WTC11 (cell line): ENCODE results near the gene CNPY3. TPM values are rescaled to one million over a fixed set of nuclear protein-coding genes. Genes with fewer than 3 reads are reported as not detected.

Experiments
- ATAC-seq: fragments of 200-7000 bp; cut with Tn5 transposase; 2 replicates; pipeline ENCODE4 v1.10.0; 2021; ENCODE audit warnings: mild to moderate bottlenecking, moderate library complexity
- CTCF ChIA-PET: fragments of 300-600 bp; sonication (Branson Sonifier 250); formaldehyde crosslinking; loops from one replicate; lab custom pipeline; 2021; ENCODE audit warnings: antibody characterized with exemption; lab: Charles Lee
- POLR2A ChIA-PET: fragments of 350-600 bp; sonication (Branson Sonifier 250); formaldehyde crosslinking; loops from one replicate; lab custom pipeline; 2021; ENCODE audit warnings: antibody characterized with exemption; lab: Charles Lee
- DNase-seq: peaks from one replicate; pipeline ENCODE4 v3.0.0; 2021; ENCODE audit warnings: low spot score
- H3K27ac Mint-ChIP-seq: 2 replicates; pipeline ENCODE4 v1.8.0; 2021; ENCODE audit warnings: mixed read lengths
- H3K27me3 Mint-ChIP-seq: 2 replicates; pipeline ENCODE4 v1.8.0; 2021; ENCODE audit warnings: low read depth, mild to moderate bottlenecking, moderate library complexity, mixed read lengths
- H3K36me3 Mint-ChIP-seq: 2 replicates; pipeline ENCODE4 v1.8.0; 2021; ENCODE audit warnings: mixed read lengths
- H3K4me1 Mint-ChIP-seq: 2 replicates; pipeline ENCODE4 v1.8.0; 2022; ENCODE audit warnings: mixed read lengths
- H3K4me3 Mint-ChIP-seq: 2 replicates; pipeline ENCODE4 v1.8.0; 2021; ENCODE audit warnings: mild to moderate bottlenecking, moderate library complexity, mixed read lengths
- H3K9me3 Mint-ChIP-seq: 2 replicates; pipeline ENCODE4 v1.8.0; 2021; ENCODE audit warnings: mixed read lengths
- ARID4B ChIP-seq: sonication (generic); formaldehyde crosslinking; IDR thresholded peaks from 2 replicates; pipeline ENCODE4 v1.8.0; 2023; ENCODE audit warnings: missing genetic modification reagents, mild to moderate bottlenecking, borderline replicate concordance
- CDX4 ChIP-seq: fragments of 250-450 bp; sonication (Bioruptor Pico); IDR thresholded peaks from 2 replicates; pipeline ENCODE4 v1.9.0; 2021; ENCODE audit warnings: moderate library complexity, mild to moderate bottlenecking, inconsistent platforms, borderline replicate concordance
- ETV6 ChIP-seq: sonication (generic); formaldehyde crosslinking; IDR thresholded peaks from 2 replicates; pipeline ENCODE4 v1.8.1; 2022; ENCODE audit warnings: mild to moderate bottlenecking, missing genetic modification reagents
- FOXP4 ChIP-seq: sonication (generic); formaldehyde crosslinking; IDR thresholded peaks from 2 replicates; pipeline ENCODE4 v1.8.0; 2022; ENCODE audit warnings: mild to moderate bottlenecking, missing genetic modification reagents
- GABPB1 ChIP-seq: sonication (generic); formaldehyde crosslinking; IDR thresholded peaks from 2 replicates; pipeline ENCODE4 v1.8.1; 2023; ENCODE audit warnings: mild to moderate bottlenecking, missing genetic modification reagents
- IRF1 ChIP-seq: sonication (generic); formaldehyde crosslinking; IDR thresholded peaks from 2 replicates; pipeline ENCODE4 v1.8.0; 2023; ENCODE audit warnings: missing genetic modification reagents
- MAX ChIP-seq: sonication (generic); formaldehyde crosslinking; IDR thresholded peaks from 2 replicates; pipeline ENCODE4 v1.8.0; 2022; ENCODE audit warnings: mild to moderate bottlenecking, missing genetic modification reagents
- NFATC4 ChIP-seq: fragments of 250-450 bp; sonication (Bioruptor Pico); IDR thresholded peaks from 2 replicates; pipeline ENCODE4 v1.9.0; 2021; ENCODE audit warnings: mild to moderate bottlenecking
- NFE2L1 ChIP-seq: sonication (generic); formaldehyde crosslinking; IDR thresholded peaks from 2 replicates; pipeline ENCODE4 v1.8.1; 2023; ENCODE audit warnings: missing genetic modification reagents
- PRRX2 ChIP-seq: fragments of 250-450 bp; sonication (Bioruptor Pico); IDR thresholded peaks from 2 replicates; pipeline ENCODE4 v1.8.0; 2021; ENCODE audit warnings: mild to moderate bottlenecking
- SOX15 ChIP-seq: fragments of 250-450 bp; sonication (Bioruptor Pico); IDR thresholded peaks from 2 replicates; pipeline ENCODE4 v1.9.0; 2021; ENCODE audit warnings: mild to moderate bottlenecking
- TEAD4 ChIP-seq: sonication (generic); formaldehyde crosslinking; IDR thresholded peaks from 2 replicates; pipeline ENCODE4 v1.8.0; 2022; ENCODE audit warnings: mild to moderate bottlenecking, missing genetic modification reagents
- ZBTB21 ChIP-seq: sonication (generic); formaldehyde crosslinking; IDR thresholded peaks from 2 replicates; pipeline ENCODE4 v1.8.1; 2023; ENCODE audit warnings: mild to moderate bottlenecking, missing genetic modification reagents, borderline replicate concordance
- ZNF532 ChIP-seq: fragments of 250-450 bp; sonication (Bioruptor Pico); IDR thresholded peaks from 2 replicates; pipeline ENCODE4 v1.9.0; 2021; ENCODE audit warnings: mild to moderate bottlenecking, borderline replicate concordance
- ZNF671 ChIP-seq: fragments of 250-450 bp; sonication (Bioruptor Pico); IDR thresholded peaks from 2 replicates; pipeline ENCODE4 v1.8.0; 2021; ENCODE audit warnings: mild to moderate bottlenecking
- total RNA-seq: library from RNA; stranded (reverse); gene quantifications from 3 replicates; pipeline ENCODE4 v1.2.3, GENCODE V29; 2021
- TF ChIP-seq, protein P1 (sequence below): sonication (generic); formaldehyde crosslinking; IDR thresholded peaks from 2 replicates; pipeline ENCODE4 v1.8.1; 2023; ENCODE audit warnings: mild to moderate bottlenecking, missing genetic modification reagents, moderate library complexity
- TF ChIP-seq, protein P2 (sequence below): fragments of 250-450 bp; sonication (Bioruptor Pico); IDR thresholded peaks from 2 replicates; pipeline ENCODE4 v1.8.0; 2021; ENCODE audit warnings: mild to moderate bottlenecking
- TF ChIP-seq, protein P3 (sequence below): sonication (generic); formaldehyde crosslinking; IDR thresholded peaks from 2 replicates; pipeline ENCODE4 v1.8.1; 2022; ENCODE audit warnings: mild to moderate bottlenecking, missing genetic modification reagents, moderate library complexity, borderline replicate concordance

Gene CNPY3
- total RNA-seq, 1 experiment from 2014 or later, result 67.0 TPM

GRCh38 chr6:42961020-42961470, 31.8 kb downstream of the CNPY3 start:
- Mint-ChIP-seq H3K27me3 (peaks cover 36% of the 10 kb centered on the region), H3K27ac (no peak overlapping the region)
- ATAC-seq, result no peak
- POLR2A ChIA-PET, result interaction anchor here (0.7 to 2.4 kb wide), 6 partner anchors 18 to 1325 kb away, joined by 4 to 8 read pairs (median 6); partner anchors contain the start of genes CNPY3, KLHDC3, PEX6 and UBR2
- CTCF ChIA-PET, result interaction anchor here (0.9 to 1.9 kb wide), 10 partner anchors 11 to 182 kb away, joined by 3 to 13 read pairs (median 4); partner anchors contain the start of genes CUL7, KLHDC3, PEX6 and RRP36
- TF ChIP-seq PRRX2 (no peak), GABPB1 (CRISPR knock-in tag) (peak; percentile 46; the same call in 1 of the 2 replicates), MAX (CRISPR knock-in tag) (peak; percentile 3; the same call in 1 of the 2 replicates), NFE2L1 (CRISPR knock-in tag) (no peak), ZBTB21 (CRISPR knock-in tag) (no peak), NFATC4 (no peak), ZNF532 (CRISPR knock-in tag) (no peak)
- TF ChIP-seq, protein P1, sequence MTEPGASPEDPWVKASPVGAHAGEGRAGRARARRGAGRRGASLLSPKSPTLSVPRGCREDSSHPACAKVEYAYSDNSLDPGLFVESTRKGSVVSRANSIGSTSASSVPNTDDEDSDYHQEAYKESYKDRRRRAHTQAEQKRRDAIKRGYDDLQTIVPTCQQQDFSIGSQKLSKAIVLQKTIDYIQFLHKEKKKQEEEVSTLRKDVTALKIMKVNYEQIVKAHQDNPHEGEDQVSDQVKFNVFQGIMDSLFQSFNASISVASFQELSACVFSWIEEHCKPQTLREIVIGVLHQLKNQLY (CRISPR knock-in tag), result no peak
- TF ChIP-seq, all 79 proteins: peak for 2
- H3K9me3 Mint-ChIP-seq, result no peaks in the 10 kb centered on the region
- H3K36me3 Mint-ChIP-seq, result no peaks in the 10 kb centered on the region
- peak overlapping the region; percentile 88 for H3K4me3 Mint-ChIP-seq
- DNase-seq, result no peak
- peaks cover 15% of the 10 kb centered on the region; the same call in 1 of the 2 replicates for H3K4me1 Mint-ChIP-seq

- Mint-ChIP-seq H3K9me3 (no peaks in the 10 kb centered on the region), H3K36me3 (no peaks in the 10 kb centered on the region), H3K27ac (no peak overlapping the region), H3K4me3 (0 out of 2 replicates have a peak overlapping the region, but pooled peaks have one; percentile 88), H3K4me1 (peaks cover 15% of the 10 kb centered on the region; the same call in 1 of the 2 replicates), H3K27me3 (peaks cover 36% of the 10 kb centered on the region)
- DNase-seq, result no peak
- ChIA-PET CTCF (interaction anchor here (1.1 to 1.9 kb wide), 2 partner anchors 51 to 59 kb away, joined by 3 to 13 read pairs; partner anchors contain the start of gene RRP36), POLR2A (interaction anchor here (1.7 to 2.4 kb wide), 2 partner anchors 17 to 33 kb away, joined by 5 to 8 read pairs; partner anchors contain the start of genes CNPY3 and PEX6)
- no peak for ATAC-seq
- TF ChIP-seq SOX15 (CRISPR knock-in tag) (no peak), CDX4 (CRISPR knock-in tag) (no peak), ZNF671 (CRISPR knock-in tag) (no peak), IRF1 (no peak), FOXP4 (no peak), ARID4B (no peak), TEAD4 (no peak), ETV6 (no peak)
- TF ChIP-seq, protein P2, sequence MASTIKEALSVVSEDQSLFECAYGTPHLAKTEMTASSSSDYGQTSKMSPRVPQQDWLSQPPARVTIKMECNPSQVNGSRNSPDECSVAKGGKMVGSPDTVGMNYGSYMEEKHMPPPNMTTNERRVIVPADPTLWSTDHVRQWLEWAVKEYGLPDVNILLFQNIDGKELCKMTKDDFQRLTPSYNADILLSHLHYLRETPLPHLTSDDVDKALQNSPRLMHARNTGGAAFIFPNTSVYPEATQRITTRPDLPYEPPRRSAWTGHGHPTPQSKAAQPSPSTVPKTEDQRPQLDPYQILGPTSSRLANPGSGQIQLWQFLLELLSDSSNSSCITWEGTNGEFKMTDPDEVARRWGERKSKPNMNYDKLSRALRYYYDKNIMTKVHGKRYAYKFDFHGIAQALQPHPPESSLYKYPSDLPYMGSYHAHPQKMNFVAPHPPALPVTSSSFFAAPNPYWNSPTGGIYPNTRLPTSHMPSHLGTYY, result no peak
- TF ChIP-seq, protein P3, sequence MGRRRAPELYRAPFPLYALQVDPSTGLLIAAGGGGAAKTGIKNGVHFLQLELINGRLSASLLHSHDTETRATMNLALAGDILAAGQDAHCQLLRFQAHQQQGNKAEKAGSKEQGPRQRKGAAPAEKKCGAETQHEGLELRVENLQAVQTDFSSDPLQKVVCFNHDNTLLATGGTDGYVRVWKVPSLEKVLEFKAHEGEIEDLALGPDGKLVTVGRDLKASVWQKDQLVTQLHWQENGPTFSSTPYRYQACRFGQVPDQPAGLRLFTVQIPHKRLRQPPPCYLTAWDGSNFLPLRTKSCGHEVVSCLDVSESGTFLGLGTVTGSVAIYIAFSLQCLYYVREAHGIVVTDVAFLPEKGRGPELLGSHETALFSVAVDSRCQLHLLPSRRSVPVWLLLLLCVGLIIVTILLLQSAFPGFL (CRISPR knock-in tag), result no peak
Observed at GRCh38 chr6:42962096-42962495, 32.8 kb downstream of the CNPY3 start.
